H1 (cell line): ENCODE measurements around the gene CRTAC1. TPM values are rescaled to one million over a fixed set of nuclear protein-coding genes. Genes with fewer than 3 reads are reported as not detected.

Source experiments
- CTCF ChIA-PET: fragments of 300-600 bp; sonication (Branson Sonifier 250); formaldehyde crosslinking; loops from one replicate; lab custom pipeline; 2021; ENCODE audit not compliant: partially characterized antibody; lab: Charles Lee
- POLR2A ChIA-PET: fragments of 300-600 bp; sonication (Branson Sonifier 250); formaldehyde crosslinking; loops from one replicate; lab custom pipeline; 2021; ENCODE audit warnings: inconsistent platforms; ENCODE audit not compliant: partially characterized antibody; lab: Charles Lee
- DNase-seq, 2 experiments: peaks; one replicate each; pipeline versions ENCODE4 v3.0.0 to v3.0.0-alpha.2; 2010 to 2022; ENCODE audit warnings: low spot score in 2 of 2, low read depth in 1 of 2, mixed read lengths in 1 of 2
- FAIRE-seq: peaks from 2 replicates; lab custom pipeline; 2011; peaks lifted over from hg19 to GRCh38; lab: Jason Lieb, UNC
- H2AFZ ChIP-seq: 2 replicates; pipeline ENCODE4 v1.8.1; 2012; ENCODE audit warnings: low read length, inconsistent platforms
- H2AK5ac ChIP-seq: 2 replicates; pipeline ENCODE4 v1.6.1; 2013; ENCODE audit warnings: low read depth, low read length
- H2BK120ac ChIP-seq: replicated peaks from 2 replicates; pipeline ENCODE3; 2013; ENCODE audit warnings: low read depth, low read length, inconsistent platforms
- H2BK12ac ChIP-seq: 2 replicates; pipeline ENCODE4 v1.6.1; 2013; ENCODE audit warnings: low read depth, low read length
- H2BK15ac ChIP-seq: 2 replicates; pipeline ENCODE4 v1.6.1; 2013; ENCODE audit warnings: low read length
- H2BK20ac ChIP-seq: 2 replicates; pipeline ENCODE4 v1.6.1; 2013; ENCODE audit warnings: low read length
- H2BK5ac ChIP-seq: 2 replicates; pipeline ENCODE4 v1.6.1; 2013; ENCODE audit warnings: low read depth, low read length
- H3K14ac ChIP-seq: 2 replicates; pipeline ENCODE4 v1.6.1; 2013; ENCODE audit warnings: inconsistent platforms; ENCODE audit not compliant: insufficient read length
- H3K18ac ChIP-seq: 2 replicates; pipeline ENCODE4 v1.6.1; 2013; ENCODE audit warnings: low read length; ENCODE audit errors: extremely low read depth
- H3K23ac ChIP-seq: 2 replicates; pipeline ENCODE4 v1.6.1; 2013; ENCODE audit warnings: inconsistent platforms; ENCODE audit not compliant: insufficient read length
- H3K23me2 ChIP-seq: 2 replicates; pipeline ENCODE4 v1.6.1; 2013; ENCODE audit warnings: low read depth, low read length
- H3K27ac ChIP-seq: 2 replicates; pipeline ENCODE4 v1.6.1; 2011; ENCODE audit warnings: low read depth, low read length, inconsistent platforms
- H3K27me3 ChIP-seq, 4 experiments: replicated peaks in 1 of 4; 1 replicate in 1 of 4; 2 replicates in 3 of 4; pipeline versions ENCODE4 v1.6.1 to v1.8.1; 2011 to 2013; ENCODE audit warnings: low read length in 3 of 4, mild to moderate bottlenecking in 3 of 4, inconsistent platforms in 2 of 4, mixed read lengths in 2 of 4, moderate library complexity in 1 of 4; ENCODE audit not compliant: control insufficient read depth in 3 of 4, insufficient read depth in 3 of 4; ENCODE audit errors: extremely low read depth in 1 of 4
- H3K36me3 ChIP-seq, 4 experiments: 2 replicates each; pipeline versions ENCODE4 v1.6.1 to v1.8.1; 2011 to 2013; ENCODE audit warnings: mild to moderate bottlenecking in 4 of 4, low read length in 3 of 4, moderate library complexity in 2 of 4, control low read depth in 1 of 4, inconsistent platforms in 1 of 4; ENCODE audit not compliant: insufficient read depth in 4 of 4, control insufficient read depth in 2 of 4
- H3K4ac ChIP-seq: replicated peaks from 2 replicates; pipeline ENCODE3; 2013; ENCODE audit warnings: low read length, low read depth, mixed read lengths, inconsistent platforms; ENCODE audit not compliant: insufficient read length
- H3K4me1 ChIP-seq, 4 experiments: replicated peaks in 1 of 4; 1 replicate in 1 of 4; 2 replicates in 3 of 4; pipeline versions ENCODE4 v1.6.1 to v1.8.1; 2011 to 2013; ENCODE audit warnings: low read length in 3 of 4, inconsistent platforms in 2 of 4, mixed read lengths in 1 of 4; ENCODE audit not compliant: insufficient read depth in 4 of 4, control insufficient read depth in 3 of 4
- H3K4me2 ChIP-seq, 2 experiments: 2 replicates each; pipeline versions ENCODE4 v1.6.1 to v1.8.1; 2011 to 2013; ENCODE audit warnings: low read depth in 2 of 2, low read length in 2 of 2, control low read depth in 1 of 2, inconsistent platforms in 1 of 2, mild to moderate bottlenecking in 1 of 2; ENCODE audit not compliant: insufficient read depth in 1 of 2
- H3K4me3 ChIP-seq, 4 experiments: fragments of 200-600, 300-600 bp in 1 of 4; sonication (generic), shearing (Covaris generic), sonication (Bioruptor Twin) in 1 of 4; 2 replicates each; pipeline versions ENCODE4 v1.5.1 to v1.8.1; 2011 to 2016; ENCODE audit warnings: low read length in 4 of 4, low read depth in 3 of 4, control low read depth in 2 of 4, inconsistent platforms in 2 of 4, mild to moderate bottlenecking in 2 of 4, mixed read lengths in 1 of 4, moderate library complexity in 1 of 4; ENCODE audit not compliant: insufficient read depth in 2 of 4; ENCODE audit errors: extremely low read depth in 1 of 4
- H3K56ac ChIP-seq: replicated peaks from 2 replicates; pipeline ENCODE3; 2013; ENCODE audit warnings: low read depth, mild to moderate bottlenecking, mixed read lengths, low read length, inconsistent platforms; ENCODE audit not compliant: insufficient read length
- H3K79me1 ChIP-seq: 2 replicates; pipeline ENCODE4 v1.6.1; 2013; ENCODE audit warnings: low read depth, low read length, control low read depth
- H3K79me2 ChIP-seq, 2 experiments: 2 replicates each; pipeline versions ENCODE4 v1.6.1 to v1.8.1; 2012 to 2013; ENCODE audit warnings: low read length in 2 of 2, mild to moderate bottlenecking in 2 of 2, inconsistent platforms in 1 of 2; ENCODE audit not compliant: insufficient read depth in 2 of 2, control insufficient read depth in 1 of 2
- H3K9ac ChIP-seq, 4 experiments: replicated peaks in 1 of 4; 1 replicate in 1 of 4; 2 replicates in 3 of 4; pipeline versions ENCODE4 v1.6.1 to v1.8.1; 2011 to 2013; ENCODE audit warnings: low read depth in 3 of 4, low read length in 3 of 4, control low read depth in 2 of 4, mild to moderate bottlenecking in 2 of 4, moderate library complexity in 2 of 4, inconsistent platforms in 1 of 4; ENCODE audit errors: extremely low read depth in 1 of 4
- H3K9me3 ChIP-seq, 2 experiments: 2 replicates each; pipeline versions ENCODE4 v1.6.1 to v1.8.1; 2012 to 2013; ENCODE audit warnings: mild to moderate bottlenecking in 2 of 2, moderate library complexity in 2 of 2, control low read depth in 1 of 2, inconsistent platforms in 1 of 2, low read depth in 1 of 2, low read length in 1 of 2, mixed read lengths in 1 of 2; ENCODE audit not compliant: insufficient read depth in 2 of 2
- H4K20me1 ChIP-seq, 2 experiments: replicated peaks in 1 of 2; 2 replicates each; pipeline versions ENCODE3 to v1.8.1; 2011 to 2013; ENCODE audit warnings: inconsistent platforms in 2 of 2, low read length in 2 of 2, mild to moderate bottlenecking in 1 of 2; ENCODE audit not compliant: insufficient read depth in 2 of 2, control insufficient read depth in 1 of 2
- H4K5ac ChIP-seq: 2 replicates; pipeline ENCODE4 v1.6.1; 2013; ENCODE audit warnings: low read length, low read depth, mixed read lengths, inconsistent platforms; ENCODE audit not compliant: insufficient read length
- H4K8ac ChIP-seq: 2 replicates; pipeline ENCODE4 v1.8.0; 2013; ENCODE audit warnings: mild to moderate bottlenecking, moderate library complexity, low read length, inconsistent platforms; ENCODE audit not compliant: insufficient read depth; ENCODE audit errors: extremely low read depth
- H4K91ac ChIP-seq: replicated peaks from 2 replicates; pipeline ENCODE3; 2013; ENCODE audit warnings: low read length, mixed read lengths, inconsistent platforms; ENCODE audit not compliant: insufficient read length
- ASH2L ChIP-seq: fragments of 200-600, 300-600 bp; sonication (generic); IDR thresholded peaks from one replicate; pipeline ENCODE4 v1.7.1; 2017; ENCODE audit warnings: low read length
- BACH1 ChIP-seq: IDR thresholded peaks from 2 replicates; pipeline ENCODE4 v1.6.1; 2012; ENCODE audit warnings: low read length, improper control_type of control experiment
- GTF2F1 ChIP-seq: IDR thresholded peaks from 2 replicates; pipeline ENCODE4 v1.6.1; 2012; ENCODE audit warnings: low read depth, low read length, improper control_type of control experiment, borderline replicate concordance
- RXRA ChIP-seq: IDR thresholded peaks from 2 replicates; pipeline ENCODE4 v1.6.1; 2011; ENCODE audit warnings: low read depth, mild to moderate bottlenecking, low read length, moderate library complexity; ENCODE audit not compliant: insufficient read depth
- SIX5 ChIP-seq: IDR thresholded peaks from 2 replicates; pipeline ENCODE4 v1.6.1; 2011; ENCODE audit warnings: mild to moderate bottlenecking, low read depth, low read length
- SP4 ChIP-seq: IDR thresholded peaks from 2 replicates; pipeline ENCODE4 v1.6.1; 2012; ENCODE audit warnings: low read length, inconsistent platforms
- SRF ChIP-seq: IDR thresholded peaks from 2 replicates; pipeline ENCODE4 v1.6.1; 2011; ENCODE audit warnings: mild to moderate bottlenecking, low read depth, low read length, moderate library complexity
- ZNF274 ChIP-seq: IDR thresholded peaks from 2 replicates; pipeline ENCODE4 v1.7.0; 2012; ENCODE audit warnings: low read length, borderline replicate concordance; ENCODE audit errors: extremely low read depth
- WGBS, 2 experiments: shearing (Covaris generic) in 1 of 2; methylation state at CpG; one replicate each; pipeline versions ENCODE4 v1.1.6 to v1.1.7; 2013 to 2015; ENCODE audit warnings: low lambda C conversion rate in 2 of 2, mixed read lengths in 2 of 2, inconsistent platforms in 1 of 2, low coverage in 1 of 2, missing lambda C conversion rate in 1 of 2; ENCODE audit not compliant: insufficient replicate concordance in 2 of 2, insufficient coverage in 1 of 2, insufficient read length in 1 of 2; ENCODE audit errors: extremely low coverage in 1 of 2, missing lambda C conversion rate in 1 of 2; 5-methylcytosine and 5-hydroxymethylcytosine counted together
- polyA plus RNA-seq, 7 experiments: library from polyadenylated mRNA; depleted of rRNA in 3 of 7; stranded (reverse) in 5 of 7; unstranded in 2 of 7; fragments of >200 nt in 5 of 7; fragments of 200-250 nt in 2 of 7; gene quantifications; 1 replicate in 5 of 7; 2 replicates in 1 of 7; 4 replicates in 1 of 7; pipeline versions ENCODE4 v1.2.1 to v1.2.3, GENCODE V29; 2011 to 2013; ENCODE audit warnings: missing spikeins in 2 of 7, mixed read lengths in 2 of 7
- total RNA-seq: library from RNA; stranded (reverse); fragmentation: NEBNext Ultra II Directional; extraction: Animal tissue kit (Norgen Biotek cat#: 25700); gene quantifications from 2 replicates; pipeline ENCODE4 v1.2.1, GENCODE V29; 2021
- TF ChIP-seq, protein P1 (sequence below): IDR thresholded peaks from 2 replicates; pipeline ENCODE4 v1.6.1; 2011; ENCODE audit warnings: low read length, improper control_type of control experiment

CRTAC1 gene
- total and polyA plus RNA-seq, 2 of the 8 experiments (the other 6 are each of a cell fraction or from before 2014, with no cell fraction given): 0.91 to 1.2 TPM

DNA sequence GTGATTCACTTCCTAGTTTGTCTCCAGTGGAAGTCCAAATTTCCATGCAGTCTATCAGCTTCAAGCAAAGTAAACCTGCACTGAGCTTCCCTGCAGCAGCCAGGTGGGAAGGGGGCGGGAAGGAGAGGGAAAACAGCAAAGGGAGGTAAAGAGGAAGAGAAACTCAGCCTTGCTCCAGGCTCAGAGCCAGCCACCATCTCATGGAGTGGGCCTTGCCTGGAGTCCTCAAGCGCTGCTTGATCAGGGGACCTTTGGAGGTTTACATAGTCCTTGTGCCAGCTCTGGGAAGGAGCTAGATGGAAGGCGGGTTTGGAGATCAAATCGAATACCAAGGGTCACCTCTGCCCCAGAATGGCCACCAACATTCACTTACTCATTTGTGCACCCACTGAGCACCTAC lies 7.4 kb downstream of the CRTAC1 start:
- no peak overlapping the region for H3K27ac ChIP-seq
- no peaks in the 10 kb centered on the region for H3K9me3 ChIP-seq
- no peak overlapping the region for H3K14ac ChIP-seq
- no peak overlapping the region for H3K4me3 ChIP-seq
- ChIA-PET CTCF (interaction anchor here (1.2 to 17.2 kb wide), 6 partner anchors 8 to 242 kb away, joined by 3 to 318 read pairs (median 9); no protein-coding TSS in a partner anchor), POLR2A (interaction anchor here (0.9 to 1.5 kb wide), 2 partner anchors 9 to 38 kb away, joined by 3 to 4 read pairs; no protein-coding TSS in a partner anchor)
- H3K27me3 ChIP-seq: peaks cover 0 to 6% (median under 1%) of the 10 kb centered on the region in 4 experiments; a peak in 2 of 7 replicates
- H2BK5ac ChIP-seq: no peak overlapping the region
- no peaks in the 10 kb centered on the region; the same call in 1 of the 2 replicates for H3K23me2 ChIP-seq
- no peak overlapping the region for H2AFZ ChIP-seq
- no peaks in the 10 kb centered on the region for H3K79me2 ChIP-seq
- H3K4me2 ChIP-seq: no peak overlapping the region
- H4K5ac ChIP-seq: no peak overlapping the region
- no peak overlapping the region for H2BK15ac ChIP-seq
- H4K91ac ChIP-seq: no peak overlapping the region
- no peak overlapping the region for H3K9ac ChIP-seq
- WGBS, 2 experiments: 72% methylated on average over 4 of the region's 4 CpGs; no CpG with 5 or more reads in 1 of the 2 experiments
- H4K8ac ChIP-seq: no peak overlapping the region
- H2BK120ac ChIP-seq: no peak overlapping the region
- peaks cover 3% of the 10 kb centered on the region; the same call in 1 of the 2 replicates for H3K79me1 ChIP-seq
- H3K4me1 ChIP-seq: peaks cover 0 to 6% (median under 1%) of the 10 kb centered on the region in 4 experiments; a peak in 2 of 7 replicates
- H2AK5ac ChIP-seq: no peak overlapping the region
- H2BK20ac ChIP-seq: no peak overlapping the region
- no peaks in the 10 kb centered on the region for H4K20me1 ChIP-seq
- H2BK12ac ChIP-seq: no peak overlapping the region
- H3K4ac ChIP-seq: no peak overlapping the region
- no peak overlapping the region for H3K56ac ChIP-seq
- DNase-seq (no peak), FAIRE-seq (no peak)
- no peak overlapping the region for H3K23ac ChIP-seq
- H3K36me3 ChIP-seq: no peaks in the 10 kb centered on the region
- no peak for TF ChIP-seq SIX5
- TF ChIP-seq BACH1: no peak
- no peak for TF ChIP-seq GTF2F1
- no peak for TF ChIP-seq ZNF274
- no peak for TF ChIP-seq ASH2L
- TF ChIP-seq, protein P1, sequence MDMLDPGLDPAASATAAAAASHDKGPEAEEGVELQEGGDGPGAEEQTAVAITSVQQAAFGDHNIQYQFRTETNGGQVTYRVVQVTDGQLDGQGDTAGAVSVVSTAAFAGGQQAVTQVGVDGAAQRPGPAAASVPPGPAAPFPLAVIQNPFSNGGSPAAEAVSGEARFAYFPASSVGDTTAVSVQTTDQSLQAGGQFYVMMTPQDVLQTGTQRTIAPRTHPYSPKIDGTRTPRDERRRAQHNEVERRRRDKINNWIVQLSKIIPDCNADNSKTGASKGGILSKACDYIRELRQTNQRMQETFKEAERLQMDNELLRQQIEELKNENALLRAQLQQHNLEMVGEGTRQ: no peak
- no peak for TF ChIP-seq SRF
- no peak for TF ChIP-seq RXRA
- TF ChIP-seq SP4: no peak
- H3K18ac ChIP-seq: no peak overlapping the region
